Measurements from ENCODE around the gene ST3GAL5.
"Not testable (repeated sequence)": the region's sequence is repeated elsewhere in the genome, so short reads cannot be mapped to it uniquely, and the experiment has no call there.

The ST3GAL5 gene

DNA sequence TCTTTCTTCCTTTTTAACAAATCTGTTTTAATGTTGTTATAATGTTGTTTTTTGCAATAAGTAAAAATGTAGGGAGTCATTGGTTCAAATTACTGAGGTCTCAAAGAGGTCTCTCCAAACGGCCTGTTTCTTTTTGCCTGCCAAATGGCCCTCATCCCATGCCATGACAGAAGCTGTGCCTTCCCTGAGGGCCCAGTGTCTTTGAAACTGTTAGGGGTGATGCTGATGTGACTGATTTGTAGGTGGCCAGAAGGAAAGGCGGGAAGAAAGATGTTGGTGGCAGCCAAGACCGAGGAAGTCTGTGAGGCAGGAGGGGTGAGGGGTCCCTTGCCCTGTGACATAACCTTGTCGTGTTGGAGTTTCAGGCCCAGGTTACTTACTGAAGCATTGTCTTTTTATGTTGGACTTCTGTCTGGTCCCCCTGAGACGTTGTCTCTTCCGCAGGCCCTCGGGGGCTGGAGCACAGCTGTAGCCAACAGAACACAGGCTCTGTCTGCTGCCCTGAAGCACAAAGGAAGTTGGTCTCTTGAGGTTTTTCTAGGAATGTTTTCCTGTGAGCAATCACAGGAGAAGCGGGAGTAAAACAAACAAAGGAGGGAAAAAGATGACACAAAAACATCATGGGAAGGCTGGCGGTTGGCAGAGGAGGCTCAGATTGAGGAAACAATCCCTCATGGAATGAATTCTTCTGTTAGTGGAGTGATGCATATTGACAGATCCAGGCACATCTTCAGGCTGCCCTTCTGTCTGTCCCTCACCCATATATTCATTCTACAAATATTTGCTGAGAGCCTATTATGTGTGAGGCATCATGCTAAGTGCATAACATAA is 4.9 kb upstream of the ST3GAL5 start:
- DNase-seq: no peak

DNA sequence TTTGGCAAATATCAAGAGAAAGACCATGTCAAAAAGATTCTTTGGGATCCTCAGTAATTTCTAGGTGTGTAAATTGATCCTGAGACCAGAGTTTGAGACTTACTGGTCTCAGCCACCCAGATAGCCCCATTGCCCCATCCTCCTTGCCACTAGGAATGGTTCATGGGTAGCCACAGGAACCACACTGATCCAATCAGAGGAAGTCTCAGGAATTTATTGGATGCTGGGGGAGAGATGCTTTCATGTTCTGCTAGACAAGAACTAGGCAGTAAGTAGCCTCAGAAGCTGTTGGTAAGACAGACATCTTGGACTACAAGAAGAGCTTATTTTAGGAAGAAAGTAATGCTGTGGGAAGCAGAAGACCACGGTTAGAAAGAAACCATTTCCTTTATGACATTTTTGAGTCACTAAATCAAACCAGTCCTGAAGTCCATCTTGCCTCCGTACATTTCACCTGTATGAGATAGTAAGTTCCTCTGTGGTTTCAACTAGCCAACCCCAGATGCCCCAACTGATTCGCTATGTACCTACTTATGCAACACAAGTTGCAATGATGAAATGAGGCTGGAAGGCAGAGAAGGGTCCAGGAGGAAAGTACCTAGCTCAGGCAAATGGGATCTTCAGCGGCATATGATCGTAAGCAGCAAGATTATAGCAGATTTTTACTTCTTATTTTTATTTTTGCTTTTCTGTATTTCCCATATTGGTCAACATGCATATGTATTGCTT is 3.6 kb upstream of the ST3GAL5 start:
- no peak for DNase-seq

DNA sequence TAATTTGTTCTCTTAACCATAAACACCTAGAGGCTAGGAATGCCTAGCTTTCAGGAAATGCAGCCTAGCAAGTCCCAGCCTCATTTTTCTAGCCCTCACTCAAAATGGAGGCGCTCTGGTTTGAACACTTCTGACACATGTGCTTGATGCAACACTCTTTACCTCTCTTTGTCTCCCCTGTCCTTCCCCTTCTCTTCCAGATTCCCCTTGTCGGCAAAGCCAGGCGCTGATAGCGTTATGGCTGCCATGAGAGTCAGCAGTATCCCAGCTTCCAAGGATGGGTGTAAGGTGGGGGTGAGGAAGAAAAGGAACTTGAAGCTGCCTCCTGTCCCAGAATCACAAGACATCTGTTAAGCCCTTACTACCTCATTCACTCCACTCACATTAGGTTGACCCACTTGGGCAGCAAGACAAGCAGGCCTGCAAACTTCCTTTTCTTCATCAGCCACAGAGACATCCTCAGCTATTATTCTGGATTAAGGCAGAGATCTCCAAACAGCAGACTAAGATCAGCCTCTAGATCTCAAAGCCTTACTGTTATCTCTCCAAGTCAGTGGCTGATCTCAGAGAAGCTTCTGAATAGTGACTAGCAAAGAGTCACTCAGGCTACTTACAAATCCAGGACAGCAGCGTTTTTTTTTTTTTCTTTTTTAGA is 1.9 kb upstream of the ST3GAL5 start:
- DNase-seq: no peak

DNA sequence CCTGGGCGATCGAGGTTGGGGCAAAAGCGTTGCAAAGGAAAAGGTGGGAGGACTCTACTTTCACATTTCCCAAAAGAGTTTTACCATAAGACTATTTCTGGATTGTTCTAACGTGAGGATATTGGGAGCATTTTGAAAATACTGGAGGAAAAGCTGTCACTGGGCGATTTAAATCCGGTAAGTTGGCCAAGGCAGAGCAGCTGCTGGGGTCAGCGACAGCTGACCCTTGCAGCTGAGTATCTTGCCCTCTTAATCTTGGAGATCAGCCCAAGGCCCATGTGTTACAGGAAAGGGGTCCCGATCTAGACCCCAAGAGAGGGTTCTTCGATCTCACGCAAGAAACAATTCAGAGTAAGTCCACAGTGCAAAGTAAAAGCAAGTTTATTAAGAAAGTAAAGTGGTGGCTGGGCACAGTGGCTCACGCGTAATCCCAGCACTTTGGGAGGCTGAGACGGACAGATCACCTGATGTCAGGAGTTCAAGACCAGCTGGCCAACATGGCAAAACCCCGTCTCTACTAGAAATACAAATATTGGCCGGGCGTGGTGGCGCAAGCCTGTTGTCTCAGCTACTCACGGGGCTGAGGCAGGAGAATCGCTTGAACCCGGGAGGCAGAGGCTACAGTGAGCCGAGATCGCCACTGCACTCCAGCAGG is 964 bp upstream of the ST3GAL5 start:
- DNase-seq: no peak

DNA sequence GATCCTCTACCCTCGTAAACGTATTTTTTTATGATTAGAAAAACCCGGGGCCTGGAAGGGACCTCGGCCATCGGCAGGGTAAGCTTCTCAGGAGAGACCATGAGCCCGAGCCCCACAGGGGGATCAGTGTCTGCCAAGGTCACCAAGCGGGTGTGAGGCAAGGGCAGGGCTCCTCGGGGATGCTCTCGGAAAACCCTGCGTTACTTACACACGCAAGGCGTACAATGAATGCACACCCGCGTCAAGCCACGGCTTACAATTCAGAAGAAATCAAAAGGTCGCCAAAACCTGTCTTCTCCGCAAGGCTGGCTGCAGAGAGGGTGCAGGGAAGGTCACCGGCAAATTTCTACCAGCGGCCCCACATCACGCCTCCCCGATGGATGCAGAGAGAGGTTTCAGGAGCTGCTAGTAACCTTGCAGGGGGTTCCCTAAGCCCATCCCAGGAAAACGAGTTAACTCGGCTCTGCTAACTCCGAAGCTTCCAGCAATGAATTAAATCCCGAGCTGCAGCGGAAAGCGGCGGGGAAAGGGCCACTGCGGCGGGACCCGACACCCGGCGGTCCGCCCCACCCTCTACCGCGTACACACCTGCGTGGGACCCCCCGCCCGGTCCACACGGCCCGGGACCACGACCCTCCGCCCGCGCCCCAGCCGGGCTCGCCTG is 638 bp downstream of the ST3GAL5 start:
- DNase-seq: no peak

DNA sequence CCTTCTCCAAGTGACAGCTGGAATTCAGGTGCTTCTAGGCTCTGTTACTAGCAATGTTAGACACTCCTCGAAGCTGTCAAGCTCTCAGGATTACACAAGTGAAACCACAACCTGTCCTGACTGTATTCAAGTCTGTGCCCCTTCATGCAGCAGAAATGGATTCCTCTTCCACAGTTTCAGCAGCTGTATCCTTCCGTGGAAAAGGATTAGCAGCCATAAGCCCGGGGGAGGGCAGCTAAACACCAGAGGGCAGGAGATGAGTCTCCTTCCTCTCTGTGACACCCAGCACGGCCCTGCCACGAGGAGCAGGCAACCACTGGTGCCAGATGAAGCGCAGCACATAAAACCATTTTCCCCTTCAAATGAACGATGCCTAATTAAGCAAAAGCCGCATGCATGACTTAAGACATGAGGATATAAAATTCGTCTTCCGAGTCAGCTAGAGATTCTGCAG is 1.2 kb downstream of the ST3GAL5 start:
- DNase-seq: peak; percentile 19

DNA sequence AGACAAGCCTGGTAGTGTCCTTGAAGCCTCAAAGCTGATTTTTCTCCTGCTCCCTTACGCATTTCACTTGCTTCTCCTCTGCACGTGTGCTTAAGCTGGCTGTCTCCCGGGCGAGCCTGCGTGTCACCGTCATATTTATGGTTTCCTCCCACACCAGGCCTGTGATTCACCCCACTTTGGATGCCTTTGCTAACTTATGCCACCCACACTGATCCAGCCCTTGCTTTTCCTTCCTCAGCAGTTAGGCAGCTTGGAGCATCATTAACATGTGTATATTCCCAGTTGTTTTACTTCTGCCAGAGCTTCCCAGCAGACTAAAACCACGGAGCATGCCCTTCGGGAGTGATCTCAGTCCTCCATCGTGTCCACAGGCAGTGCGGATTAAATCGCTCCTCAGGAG is 2.2 kb downstream of the ST3GAL5 start:
- no peak for DNase-seq

DNA sequence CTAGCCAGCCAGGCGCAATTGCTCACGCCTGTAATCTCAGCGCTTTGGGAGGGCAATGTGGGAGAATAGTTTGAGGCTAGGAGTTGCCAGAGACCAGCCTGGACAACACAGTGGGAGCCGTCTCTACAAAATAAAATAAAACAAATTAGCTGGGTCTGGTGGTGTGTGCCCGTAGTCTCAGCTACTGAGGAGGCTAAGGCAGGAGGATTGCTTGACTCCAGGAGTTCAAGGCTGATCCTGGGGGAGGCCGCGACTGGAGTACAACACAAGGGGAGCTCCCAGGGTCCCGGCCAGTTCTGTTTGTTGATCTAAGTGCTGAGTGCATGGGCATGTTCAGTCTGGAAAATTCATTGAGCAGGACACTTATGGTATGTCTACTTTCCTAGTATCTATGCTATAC is 2.6 kb downstream of the ST3GAL5 start:
- no peak for DNase-seq

DNA sequence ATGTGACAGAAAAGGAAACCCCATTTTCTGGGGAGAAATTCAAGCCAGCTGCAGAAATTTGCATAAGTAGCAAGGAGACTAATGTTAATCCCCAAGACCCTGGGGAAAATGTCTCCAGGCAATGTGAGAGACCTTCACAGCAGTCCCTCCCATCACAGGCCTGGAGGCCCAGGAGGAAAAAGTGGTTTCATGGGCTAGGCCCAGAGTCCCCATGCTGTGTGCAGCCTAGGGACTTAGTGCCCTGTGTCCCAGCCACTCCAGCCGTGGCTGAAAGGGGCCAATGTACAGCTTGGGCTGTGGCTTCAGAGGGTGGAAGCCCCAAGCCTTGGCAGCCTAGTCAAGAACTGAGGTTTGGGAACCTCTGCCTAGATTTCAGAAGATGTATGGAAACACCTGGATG is 7.0 kb downstream of the ST3GAL5 start:
- DNase-seq: not testable (repeated sequence)

DNA sequence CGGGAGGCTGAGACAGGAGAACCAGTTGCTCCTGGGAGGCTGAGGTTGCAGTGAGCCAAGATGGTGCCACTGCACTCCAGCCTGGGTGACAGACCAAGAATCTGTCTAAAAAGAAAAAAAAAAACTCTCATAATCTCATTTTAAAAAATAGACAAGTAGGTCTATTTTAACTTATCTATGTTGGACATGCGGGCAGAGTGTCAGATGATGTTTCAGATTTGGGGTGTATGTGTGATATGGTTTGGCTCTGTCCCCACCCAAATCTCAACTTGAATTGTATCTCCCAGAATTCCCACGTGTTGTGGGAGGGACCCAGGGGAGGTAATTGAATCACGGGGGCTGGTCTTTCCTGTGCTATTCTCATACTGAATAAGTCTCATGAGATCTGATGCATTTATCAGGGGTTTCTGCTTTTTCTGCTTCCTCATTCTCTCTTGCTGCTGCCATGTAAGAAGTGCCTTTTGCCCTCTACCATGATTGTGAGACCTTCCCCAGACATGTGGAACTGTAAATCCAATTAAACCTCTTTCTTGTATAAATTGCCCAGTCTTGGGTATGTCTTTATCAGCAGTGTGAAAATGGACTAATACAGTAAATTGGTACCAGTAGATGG is 8.0 kb downstream of the ST3GAL5 start:
- not testable (repeated sequence) for DNase-seq

DNA sequence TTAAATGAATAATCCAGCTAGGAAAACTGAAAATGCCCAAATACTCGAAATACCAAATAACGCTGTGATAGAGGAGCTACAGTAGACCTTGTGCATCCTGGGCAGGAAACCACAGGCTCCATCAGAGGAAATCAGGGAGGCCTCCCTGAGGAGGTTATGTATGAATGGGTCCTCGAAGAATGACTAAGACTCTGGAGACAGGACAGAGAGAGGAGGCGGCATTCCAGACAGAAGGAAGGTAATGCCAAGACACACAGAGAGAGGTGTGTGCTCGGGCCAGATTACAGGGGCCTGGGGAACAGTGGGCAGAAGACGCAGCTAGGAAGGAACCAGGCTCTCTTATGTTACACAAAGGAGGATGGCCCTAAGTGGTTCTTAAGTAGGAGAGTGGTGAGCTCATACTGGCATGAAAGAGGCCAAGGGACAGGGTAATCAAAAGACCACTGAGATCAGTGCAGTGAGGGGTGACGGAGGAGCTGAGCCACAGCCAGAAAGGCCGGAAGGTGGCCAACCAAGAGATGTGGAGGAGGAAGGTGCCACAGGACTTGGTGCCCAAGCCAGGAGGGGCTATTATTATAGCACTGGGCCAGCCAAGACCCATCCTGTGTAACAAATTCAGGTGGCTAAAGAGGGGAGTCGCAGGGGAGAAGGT is 9.9 kb downstream of the ST3GAL5 start:
- no peak for DNase-seq

DNA sequence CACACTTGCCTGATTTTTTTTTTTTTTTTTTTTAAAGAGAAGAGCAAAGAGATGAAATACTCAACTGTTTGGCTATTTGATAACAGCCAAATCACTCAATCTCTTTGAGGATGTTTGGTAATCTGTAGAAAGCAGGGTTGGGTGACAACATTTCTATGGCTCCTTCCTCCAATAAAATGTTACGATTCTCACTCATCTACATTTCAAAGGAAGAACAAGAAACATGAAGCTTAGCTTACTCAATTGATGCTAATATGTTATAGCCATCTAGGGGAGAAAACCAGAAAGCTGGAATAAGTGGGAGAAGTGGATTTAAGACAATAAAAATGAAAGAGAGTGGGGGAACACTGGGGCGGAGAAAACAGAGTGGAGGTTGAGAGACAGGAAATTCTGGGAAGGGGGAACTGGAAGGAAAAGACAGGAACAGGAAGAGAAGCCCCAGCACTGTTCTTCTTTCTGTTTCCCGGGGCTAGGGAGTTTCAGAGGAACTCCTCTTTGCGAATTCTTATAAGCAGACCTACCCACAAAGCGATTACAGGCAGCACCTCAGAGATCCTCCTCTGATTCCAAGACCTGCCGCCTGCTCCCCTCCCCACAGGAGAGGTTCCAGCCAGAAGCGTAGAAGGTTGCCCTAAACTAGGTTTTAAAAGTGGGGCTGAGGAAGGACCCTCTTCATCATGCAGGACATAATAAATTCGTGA is 13.3 kb downstream of the ST3GAL5 start:
- no peak for DNase-seq

DNA sequence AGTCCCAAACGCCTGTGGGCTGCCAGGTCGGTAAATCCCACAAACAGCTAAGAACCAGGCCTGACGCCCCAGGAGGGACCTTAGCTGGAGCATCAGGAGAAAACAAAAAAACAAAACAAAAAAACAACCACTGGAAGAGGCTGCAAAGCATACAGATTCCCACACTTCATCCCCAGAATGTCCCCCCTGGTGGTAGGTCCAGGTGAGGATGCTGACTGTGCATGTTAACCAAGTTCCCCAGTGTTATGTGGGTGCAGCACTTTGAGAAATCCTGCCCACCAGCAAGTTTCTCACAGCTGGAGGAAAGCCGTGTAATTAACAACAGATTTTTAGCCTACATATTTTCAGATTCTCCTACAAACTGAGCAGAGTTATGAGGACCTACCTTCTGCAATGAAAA is 15.1 kb downstream of the ST3GAL5 start:
- no peak for DNase-seq

DNA sequence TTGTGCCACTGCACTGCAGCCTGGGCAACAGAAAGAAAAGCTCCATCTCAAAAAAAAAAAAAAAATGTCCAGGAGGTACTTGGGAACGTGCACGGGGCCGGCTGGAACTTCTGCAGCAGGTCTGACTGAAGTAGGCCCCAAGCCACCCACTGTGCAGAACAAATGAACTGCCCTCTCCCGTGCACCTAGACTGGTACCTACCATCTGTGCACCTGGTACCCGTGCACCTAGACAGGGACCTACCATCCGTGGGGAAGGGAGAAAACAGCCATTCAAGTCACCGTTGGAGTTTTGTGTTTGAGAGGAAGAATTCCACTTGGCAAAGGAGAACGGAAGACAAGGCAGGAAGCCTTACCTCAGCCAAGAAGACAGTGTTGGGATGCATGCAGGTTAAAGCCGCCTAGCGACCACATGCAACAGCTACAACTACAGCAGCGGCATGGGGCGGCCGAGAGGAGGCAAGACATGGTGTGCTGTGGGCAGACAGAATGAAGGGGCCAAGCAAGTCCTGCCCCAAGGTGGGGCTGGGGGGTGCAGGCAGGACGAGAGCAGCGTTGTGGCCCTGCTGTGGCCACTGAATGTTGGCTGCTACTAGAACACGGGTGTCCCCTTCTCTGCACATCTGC is 16.1 kb downstream of the ST3GAL5 start:
- DNase-seq: no peak

DNA sequence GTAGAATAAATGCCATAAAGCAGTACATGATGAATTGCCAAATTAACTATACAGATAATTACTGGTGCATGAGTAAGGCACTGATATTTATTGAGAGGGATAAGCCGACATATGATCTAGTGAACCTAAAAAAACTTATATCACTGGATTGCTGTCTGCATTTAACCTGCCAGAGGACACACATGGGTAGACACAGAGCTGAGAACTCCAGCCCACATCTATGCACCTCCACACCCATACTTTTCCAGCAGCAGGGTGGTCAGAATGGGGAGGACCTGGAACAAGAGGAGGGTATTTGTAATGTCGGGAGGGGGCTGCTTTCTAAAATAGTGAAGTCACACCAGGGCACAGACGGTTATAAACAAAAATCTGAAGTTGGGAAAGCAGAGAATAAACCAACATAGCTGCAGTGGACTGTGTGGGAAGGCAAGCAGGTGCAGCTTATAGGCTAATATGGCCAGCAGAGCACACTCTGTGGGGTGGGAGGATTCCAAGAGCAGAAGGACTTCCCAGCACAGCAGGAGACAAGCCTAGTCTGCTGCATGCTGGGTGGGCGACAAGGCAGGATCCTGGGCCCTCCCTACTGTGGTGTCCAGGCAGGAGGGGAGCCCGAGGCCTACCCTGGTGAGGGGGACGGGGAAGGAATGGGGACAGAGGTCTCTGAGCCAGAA is 17.2 kb downstream of the ST3GAL5 start:
- no peak for DNase-seq

DNA sequence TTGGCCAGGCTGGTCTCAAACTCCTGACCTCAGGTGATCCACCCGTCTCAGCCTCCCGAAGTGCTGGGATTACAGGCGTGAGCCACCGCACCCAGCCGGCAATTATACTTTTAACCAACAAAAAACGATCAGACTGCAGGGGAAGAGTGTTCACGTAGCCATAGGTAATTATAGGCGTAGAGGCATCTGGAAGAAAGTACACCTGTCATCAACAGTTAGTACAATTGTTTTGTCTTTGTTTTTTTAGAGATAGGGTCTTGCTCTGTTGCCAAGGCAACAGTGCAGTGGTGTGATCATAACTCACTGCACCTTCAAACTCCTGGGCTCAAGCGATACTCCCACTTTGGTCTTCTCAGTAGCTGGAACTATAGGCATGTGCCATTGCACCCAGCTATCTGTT is 20.0 kb downstream of the ST3GAL5 start:
- DNase-seq: no peak

DNA sequence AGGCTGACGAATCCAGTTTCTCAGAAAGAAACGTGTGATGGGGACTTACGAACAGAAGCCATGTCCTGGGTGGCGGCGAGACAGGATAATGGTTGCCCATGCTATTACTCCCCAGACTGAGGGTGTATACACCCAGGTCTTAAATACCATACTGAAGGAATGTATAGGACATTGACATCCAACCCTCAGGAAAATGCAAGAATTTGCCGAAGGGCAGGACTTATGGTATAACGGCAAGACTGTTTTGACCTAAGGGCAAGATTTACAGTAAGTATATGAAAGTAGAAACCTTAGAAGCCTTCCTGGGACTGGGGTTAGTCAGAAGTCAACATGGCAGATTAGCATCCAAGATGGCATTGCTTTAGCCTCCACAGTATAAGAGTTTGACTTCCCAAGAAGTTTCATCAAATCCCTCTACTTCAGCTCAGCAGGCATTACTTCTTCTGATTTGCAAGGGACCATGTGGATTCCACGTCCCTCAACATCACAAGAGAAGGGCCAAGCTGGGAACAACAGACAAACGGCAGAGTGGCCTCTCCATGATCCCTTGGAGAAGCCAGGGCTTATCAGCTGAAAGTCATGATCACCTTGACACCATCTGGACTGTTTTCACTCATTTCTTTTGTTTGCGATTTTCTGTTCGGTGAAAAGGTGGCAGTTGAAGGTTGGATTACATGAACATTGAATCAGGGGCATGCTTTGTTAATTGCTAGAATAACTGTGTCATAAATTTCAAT is 21.1 kb downstream of the ST3GAL5 start:
- DNase-seq: no peak

DNA sequence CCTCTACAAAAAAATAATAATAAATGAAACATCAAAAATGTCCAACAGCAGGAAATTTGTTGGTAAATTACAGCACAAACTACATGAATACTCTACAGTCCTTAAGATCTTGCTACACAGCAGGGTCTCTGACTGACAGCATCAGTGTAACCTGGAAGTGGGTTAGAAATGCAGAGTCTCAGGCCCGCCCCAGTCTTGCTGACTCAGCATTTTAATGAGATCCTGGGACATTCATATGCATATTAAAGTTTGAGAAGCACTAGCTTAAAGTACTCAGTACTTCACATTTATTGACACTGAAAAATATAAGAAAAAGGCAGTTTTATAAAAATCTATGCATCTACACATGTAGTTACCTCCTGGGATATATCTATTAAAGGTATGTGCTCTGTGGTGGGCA is 21.7 kb downstream of the ST3GAL5 start:
- DNase-seq: no peak

DNA sequence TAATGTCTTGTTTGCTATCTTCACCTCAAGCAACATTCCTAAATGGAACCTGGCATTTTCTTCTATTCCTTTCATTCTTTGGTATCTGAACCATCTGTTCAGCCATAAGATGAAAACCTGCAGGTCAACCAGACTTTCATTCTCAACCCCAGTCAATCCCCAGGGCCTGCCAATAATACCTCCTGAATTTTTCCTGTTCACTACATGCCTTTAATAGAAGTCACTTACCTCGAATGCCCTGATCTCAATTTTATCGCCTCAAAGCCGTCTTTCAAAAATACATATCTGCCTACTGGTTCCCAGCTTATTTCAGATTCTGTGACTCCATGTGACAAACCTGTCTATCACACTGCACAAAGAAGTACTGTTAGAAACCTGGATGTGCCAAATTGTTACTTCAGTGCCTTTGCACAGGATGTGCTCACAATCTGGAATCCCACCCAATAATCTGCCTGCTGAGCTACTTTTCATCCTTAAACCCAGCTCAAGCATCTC is 22.6 kb downstream of the ST3GAL5 start:
- no peak for DNase-seq

Measured in SHP77 treated with DMSO at 0.1 percent for 48 hours (cell line).